Neural progenitor cell (in vitro differentiated cells): ENCODE measurements around the gene CIAO3. TPM values are rescaled to one million over a fixed set of nuclear protein-coding genes. Genes with fewer than 3 reads are reported as not detected.
A peak's percentile ranks its signal among the peaks of the same experiment; 100 is the strongest.

ENCODE experiments used
- DNase-seq: peaks from one replicate; pipeline ENCODE4 v3.0.0-alpha.2; 2016; ENCODE audit warnings: low spot score
- H2AFZ ChIP-seq: fragments of 200-600 bp; sonication (generic); replicated peaks from 2 replicates; pipeline ENCODE4 v1.6.1; 2016; ENCODE audit warnings: antibody characterized with exemption
- H3F3A ChIP-seq: fragments of 200-600 bp; sonication (generic); 2 replicates; pipeline ENCODE4 v1.6.1; 2016; ENCODE audit warnings: antibody characterized with exemption, low read depth
- H3K27ac ChIP-seq: fragments of 200-600 bp; sonication (generic); 2 replicates; pipeline ENCODE4 v1.5.1; 2016; ENCODE audit warnings: mild to moderate bottlenecking
- H3K27me3 ChIP-seq: fragments of 200-600 bp; sonication (generic); 2 replicates; pipeline ENCODE4 v1.6.1; 2016; ENCODE audit warnings: mild to moderate bottlenecking, moderate library complexity
- H3K36me3 ChIP-seq: fragments of 200-600 bp; sonication (generic); 2 replicates; pipeline ENCODE4 v1.5.1; 2016
- H3K4me1 ChIP-seq: fragments of 200-600 bp; sonication (generic); 2 replicates; pipeline ENCODE4 v1.6.1; 2016; ENCODE audit warnings: mixed run types
- H3K4me2 ChIP-seq: fragments of 200-600 bp; sonication (generic); 2 replicates; pipeline ENCODE4 v1.6.1; 2016
- H3K4me3 ChIP-seq: fragments of 200-600 bp; sonication (generic); 2 replicates; pipeline ENCODE4 v1.5.1; 2016
- H3K79me2 ChIP-seq: fragments of 200-600 bp; sonication (generic); 2 replicates; pipeline ENCODE4 v1.6.1; 2016; ENCODE audit warnings: low read depth
- H3K9ac ChIP-seq: fragments of 200-600 bp; sonication (generic); 2 replicates; pipeline ENCODE4 v1.6.1; 2016
- H3K9me3 ChIP-seq: fragments of 200-600 bp; sonication (generic); 2 replicates; pipeline ENCODE4 v1.5.1; 2016; ENCODE audit warnings: low read depth
- H4K20me1 ChIP-seq: fragments of 200-600 bp; sonication (generic); 2 replicates; pipeline ENCODE4 v1.6.1; 2016; ENCODE audit warnings: low read depth
- H3K27ac Mint-ChIP-seq: 3 replicates; pipeline ENCODE4 v1.8.0; 2021; ENCODE audit warnings: mixed read lengths
- H3K27me3 Mint-ChIP-seq: 2 replicates; pipeline ENCODE4 v1.8.0; 2022; ENCODE audit warnings: low read depth, mild to moderate bottlenecking, inconsistent platforms, moderate library complexity, mixed read lengths; ENCODE audit not compliant: insufficient read depth
- H3K36me3 Mint-ChIP-seq: 3 replicates; pipeline ENCODE4 v1.8.0; 2021; ENCODE audit warnings: mixed read lengths
- H3K4me1 Mint-ChIP-seq: 3 replicates; pipeline ENCODE4 v1.8.0; 2021; ENCODE audit warnings: mixed read lengths
- H3K4me3 Mint-ChIP-seq: 3 replicates; pipeline ENCODE4 v1.8.0; 2021; ENCODE audit warnings: mild to moderate bottlenecking, moderate library complexity, mixed read lengths
- H3K9me3 Mint-ChIP-seq: 3 replicates; pipeline ENCODE4 v1.8.0; 2020; ENCODE audit warnings: mixed read lengths
- EZH2 ChIP-seq: fragments of 200-600 bp; sonication (generic); IDR thresholded peaks from 2 replicates; pipeline ENCODE4 v1.6.1; 2017; ENCODE audit warnings: antibody characterized with exemption, mild to moderate bottlenecking, moderate library complexity
- EZH2phosphoT487 ChIP-seq: fragments of 200-600 bp; sonication (generic); IDR thresholded peaks from 2 replicates; pipeline ENCODE4 v1.6.1; 2017; ENCODE audit warnings: antibody characterized with exemption
- total RNA-seq: library from RNA; depleted of rRNA; stranded (reverse); fragments of >200 nt; gene quantifications from 2 replicates; pipeline ENCODE4 v1.2.3, GENCODE V29; 2015; ENCODE audit warnings: low replicate concordance
- TF ChIP-seq, protein P1 (sequence below): fragments of 200-600 bp; sonication (generic); IDR thresholded peaks from 2 replicates; pipeline ENCODE4 v1.5.1; 2017; ENCODE audit warnings: antibody characterized with exemption, mild to moderate bottlenecking

Gene CIAO3
- total RNA-seq, 1 donor from 2014 or later: 20.5 TPM

GRCh38 chr16:685967-686366 is 54.8 kb downstream of the CIAO3 start:
- Mint-ChIP-seq H3K9me3 (no peaks in the 10 kb centered on the region), H3K36me3 (peaks cover 3% of the 10 kb centered on the region), H3K27me3 (peaks cover 13% of the 10 kb centered on the region), H3K27ac (no peak overlapping the region), H3K4me3 (peak overlapping the region; percentile 76), H3K4me1 (peaks cover 34% of the 10 kb centered on the region)
- Histone ChIP-seq H3F3A (peaks cover 45% of the 10 kb centered on the region), H3K79me2 (peaks cover 40% of the 10 kb centered on the region), H3K27ac (no peak overlapping the region), H3K36me3 (peaks cover 2% of the 10 kb centered on the region), H3K9ac (no peak overlapping the region), H4K20me1 (peaks cover 28% of the 10 kb centered on the region), H2AFZ (no peak overlapping the region), H3K27me3 (peaks cover 6% of the 10 kb centered on the region), H3K4me2 (no peak overlapping the region), H3K4me1 (peaks cover 14% of the 10 kb centered on the region), H3K9me3 (no peaks in the 10 kb centered on the region), H3K4me3 (no peak overlapping the region)
- no peak for TF ChIP-seq EZH2phosphoT487
- TF ChIP-seq, protein P1, sequence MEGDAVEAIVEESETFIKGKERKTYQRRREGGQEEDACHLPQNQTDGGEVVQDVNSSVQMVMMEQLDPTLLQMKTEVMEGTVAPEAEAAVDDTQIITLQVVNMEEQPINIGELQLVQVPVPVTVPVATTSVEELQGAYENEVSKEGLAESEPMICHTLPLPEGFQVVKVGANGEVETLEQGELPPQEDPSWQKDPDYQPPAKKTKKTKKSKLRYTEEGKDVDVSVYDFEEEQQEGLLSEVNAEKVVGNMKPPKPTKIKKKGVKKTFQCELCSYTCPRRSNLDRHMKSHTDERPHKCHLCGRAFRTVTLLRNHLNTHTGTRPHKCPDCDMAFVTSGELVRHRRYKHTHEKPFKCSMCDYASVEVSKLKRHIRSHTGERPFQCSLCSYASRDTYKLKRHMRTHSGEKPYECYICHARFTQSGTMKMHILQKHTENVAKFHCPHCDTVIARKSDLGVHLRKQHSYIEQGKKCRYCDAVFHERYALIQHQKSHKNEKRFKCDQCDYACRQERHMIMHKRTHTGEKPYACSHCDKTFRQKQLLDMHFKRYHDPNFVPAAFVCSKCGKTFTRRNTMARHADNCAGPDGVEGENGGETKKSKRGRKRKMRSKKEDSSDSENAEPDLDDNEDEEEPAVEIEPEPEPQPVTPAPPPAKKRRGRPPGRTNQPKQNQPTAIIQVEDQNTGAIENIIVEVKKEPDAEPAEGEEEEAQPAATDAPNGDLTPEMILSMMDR: peak; percentile 59
- peak; percentile 65 for DNase-seq

- H3K4me3 ChIP-seq: no peak overlapping the region
These were observed 55.7 kb downstream of the CIAO3 start for GRCh38 chr16:684961-685696.

GRCh38 chr16:684071-684794 is 56.6 kb downstream of the CIAO3 start, which contains the start of gene JMJD8:
Gene JMJD8 (minus strand): TSS chr16:684334. CDS start chr16:684319, 15 bp downstream.
- H2AFZ ChIP-seq: no peak within 1 kb of the TSS
- H3K4me1 Mint-ChIP-seq: peaks cover 26% of the 10 kb centered on the region

More at GRCh38 chr16:684961-685696, 55.7 kb downstream of the CIAO3 start:
- Histone ChIP-seq H4K20me1 (peaks cover 34% of the 10 kb centered on the region), H3K4me1 (peaks cover 14% of the 10 kb centered on the region), H3K9me3 (no peaks in the 10 kb centered on the region), H3K79me2 (peaks cover 43% of the 10 kb centered on the region), H3F3A (peaks cover 51% of the 10 kb centered on the region), H3K9ac (no peak overlapping the region), H2AFZ (no peak overlapping the region), H3K27me3 (no peaks in the 10 kb centered on the region), H3K4me2 (no peak overlapping the region), H3K27ac (no peak overlapping the region), H3K36me3 (peaks cover 2% of the 10 kb centered on the region)
- DNase-seq: no peak
- H3K4me1 Mint-ChIP-seq: peaks cover 30% of the 10 kb centered on the region
- no peak overlapping the region for H3K4me3 Mint-ChIP-seq
- H3K27me3 Mint-ChIP-seq: peaks cover 13% of the 10 kb centered on the region
- TF ChIP-seq, protein P1: no peak
- TF ChIP-seq EZH2: no peak
- TF ChIP-seq EZH2phosphoT487: no peak
- H3K36me3 Mint-ChIP-seq: peaks cover 3% of the 10 kb centered on the region
- no peak overlapping the region for H3K27ac Mint-ChIP-seq
- H3K9me3 Mint-ChIP-seq: no peaks in the 10 kb centered on the region

More at GRCh38 chr16:684071-684794, 56.6 kb downstream of the CIAO3 start, which contains the start of gene JMJD8:
- Histone ChIP-seq H3K4me3 (peak within 1 kb of the TSS; percentile 55), H4K20me1 (peaks cover 34% of the 10 kb centered on the region), H3K4me2 (peak within 1 kb of the TSS; percentile 87), H3K36me3 (peaks cover 2% of the 10 kb centered on the region), H3K27me3 (no peaks in the 10 kb centered on the region), H3K4me1 (peaks cover 14% of the 10 kb centered on the region), H3K9ac (no peak within 1 kb of the TSS), H3F3A (peaks cover 50% of the 10 kb centered on the region), H3K9me3 (no peaks in the 10 kb centered on the region), H3K79me2 (peaks cover 41% of the 10 kb centered on the region), H3K27ac (no peak within 1 kb of the TSS)
- H3K27me3 Mint-ChIP-seq: peaks cover 10% of the 10 kb centered on the region
- TF ChIP-seq EZH2phosphoT487: no peak
- TF ChIP-seq EZH2: no peak
- TF ChIP-seq, protein P1: no peak
- H3K27ac Mint-ChIP-seq: no peak within 1 kb of the TSS
- DNase-seq: peak; percentile 97
- no peaks in the 10 kb centered on the region for H3K9me3 Mint-ChIP-seq
- H3K4me3 Mint-ChIP-seq: peak within 1 kb of the TSS; percentile 82
- peaks cover 3% of the 10 kb centered on the region for H3K36me3 Mint-ChIP-seq
